ENCODE results near the gene SPEG. TPM values are rescaled to one million over a fixed set of nuclear protein-coding genes. Genes with fewer than 3 reads are reported as not detected.

SPEG gene
- total and polyA plus RNA-seq, 2 donors (not counting 3 experiments of a cell fraction or from before 2014, with no cell fraction given): 0.84 to 3.5 TPM

DNA sequence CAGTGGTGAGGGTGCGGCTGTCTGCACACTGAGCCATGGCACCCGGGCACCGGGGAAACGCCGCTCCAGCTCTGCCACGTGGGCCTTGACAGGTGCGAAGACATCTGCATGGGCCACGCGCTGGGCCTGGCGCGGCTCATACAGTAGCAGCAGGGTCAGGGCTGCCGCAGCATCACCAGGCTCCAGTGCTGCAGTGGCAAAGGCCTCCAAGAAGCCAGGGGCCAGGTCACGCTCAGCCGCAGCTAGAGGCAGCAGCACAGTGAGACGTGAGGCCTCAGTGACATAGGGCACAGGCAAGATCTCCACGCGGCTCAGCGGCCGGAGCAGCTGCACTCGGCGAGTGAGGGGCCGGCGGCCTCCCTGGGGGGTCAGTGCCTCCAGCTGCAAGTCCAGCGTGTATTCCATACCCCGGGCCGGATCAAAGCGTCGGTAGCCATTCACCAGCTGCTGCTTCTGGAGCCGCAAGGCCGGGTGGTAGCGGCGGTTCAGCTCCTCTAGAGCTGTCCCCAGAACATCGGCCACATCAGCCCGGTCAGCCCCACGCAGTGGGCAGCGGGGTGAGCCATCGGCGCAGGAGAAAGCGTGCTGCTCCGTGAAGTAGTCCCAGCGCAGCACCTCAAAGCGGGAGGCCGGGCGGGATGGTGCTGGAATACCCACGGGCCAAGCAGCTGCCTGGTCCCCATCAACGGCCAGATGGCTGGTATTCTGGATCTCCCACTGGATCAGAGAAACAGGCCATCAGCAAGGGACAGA, 105.5 kb downstream of the SPEG start:
- FAIRE-seq (no peak), DNase-seq (ENCODE audit: low read depth, low spot score) (no peak)
- Histone ChIP-seq H3K79me2 (ENCODE audit: control insufficient read depth, insufficient read depth, low read length) (no peaks in the 10 kb centered on the region), H3K9me3 (replicated peaks; ENCODE audit: control insufficient read depth, insufficient read depth, low read length) (no peaks in the 10 kb centered on the region), H3K4me2 (ENCODE audit: insufficient read depth, low read length) (no peak overlapping the region), H3K4me3 (replicated peaks in 1 of 3; ENCODE audit: insufficient read depth in 1 of 3, low read depth in 1 of 3, low read length in 3 of 3) (no peak overlapping the region), H3K36me3 (ENCODE audit: control insufficient read depth in 2 of 2, extremely low read depth in 1 of 2, insufficient read depth in 2 of 2, low read length in 2 of 2) (no peaks in the 10 kb centered on the region), H3K4me1 (ENCODE audit: control insufficient read depth, extremely low read depth, insufficient read depth, low read length) (peaks cover 7% of the 10 kb centered on the region), H3K27ac (ENCODE audit: insufficient read depth, low read depth, low read length) (no peak overlapping the region), H3K27me3 (ENCODE audit: control insufficient read depth in 2 of 2, insufficient read depth in 2 of 2, low read length in 2 of 2) (peaks cover 20 to 22% of the 10 kb centered on the region in 2 experiments), H2AFZ (ENCODE audit: low read depth, low read length) (no peak overlapping the region), H4K20me1 (replicated peaks; ENCODE audit: control insufficient read depth, extremely low read depth, insufficient read depth, low read length) (no peaks in the 10 kb centered on the region), H3K9ac (replicated peaks; ENCODE audit: extremely low read depth, insufficient read depth, low read length) (no peak overlapping the region), H3K9me1 (replicated peaks; ENCODE audit: control insufficient read depth, extremely low read depth, insufficient read depth, low read length) (no peaks in the 10 kb centered on the region)
- TF ChIP-seq EZH2 (IDR thresholded peaks at IDR 0.05; ENCODE audit: borderline replicate concordance, low read depth, low read length, severe bottlenecking): no peak
- intact Hi-C loops (cut with micrococcal nuclease): no loop called here
- no TSS peak for BruUV-seq (replicated peaks)
- CTCF ChIA-PET: interaction anchor here (1.0 to 4.9 kb wide), 20 partner anchors 9 to 149 kb away, joined by 3 to 47 read pairs (median 5); partner anchors contain the start of gene STK11IP
- dilution Hi-C loops (cut with MboI; ENCODE audit: extremely low pct_ligation_motif_present, low sequenced_read_pairs): no loop called here
- POLR2A ChIA-PET: no interaction called here

DNA sequence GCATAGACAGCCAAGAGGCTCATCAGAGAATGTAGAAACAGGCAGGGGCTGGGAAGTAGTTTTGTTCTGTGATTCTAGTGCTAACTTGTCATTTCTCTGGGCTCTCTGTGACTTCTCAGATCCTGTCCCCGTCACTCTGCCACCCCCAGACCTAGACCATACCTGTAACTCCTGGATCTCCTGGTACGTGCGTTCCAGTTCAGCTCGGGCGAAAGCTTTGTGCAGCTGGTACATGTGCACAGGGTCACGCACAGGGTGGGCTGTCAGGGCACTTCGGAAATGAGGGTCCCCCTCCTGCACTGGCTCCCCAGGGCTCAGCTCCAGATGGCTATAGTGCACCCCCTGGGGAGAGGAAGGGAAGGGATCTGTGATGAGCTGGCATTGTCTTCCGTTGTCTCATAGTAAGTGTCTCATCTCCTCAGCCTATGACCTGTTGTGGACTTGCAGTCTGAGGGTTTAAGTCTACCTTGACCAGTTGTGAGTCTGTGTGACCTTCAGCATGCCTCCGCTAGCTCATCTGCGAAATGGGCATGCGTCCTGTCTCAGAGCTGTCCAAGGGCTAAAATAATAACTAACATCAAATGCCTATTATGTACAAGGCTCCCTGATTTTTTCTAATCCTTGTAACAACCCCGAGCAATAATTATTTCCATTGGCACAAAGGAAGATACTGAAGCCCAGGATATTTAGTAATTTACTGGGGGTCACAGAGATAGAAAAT, 106.3 kb downstream of the SPEG start:
- Histone ChIP-seq H3K4me3 (replicated peaks in 1 of 3; ENCODE audit: insufficient read depth in 1 of 3, low read depth in 1 of 3, low read length in 3 of 3) (no peak overlapping the region), H2AFZ (ENCODE audit: low read depth, low read length) (no peak overlapping the region), H3K9ac (replicated peaks; ENCODE audit: extremely low read depth, insufficient read depth, low read length) (no peak overlapping the region), H3K4me1 (ENCODE audit: control insufficient read depth, extremely low read depth, insufficient read depth, low read length) (peaks cover 7% of the 10 kb centered on the region), H3K36me3 (ENCODE audit: control insufficient read depth in 2 of 2, extremely low read depth in 1 of 2, insufficient read depth in 2 of 2, low read length in 2 of 2) (no peaks in the 10 kb centered on the region), H3K4me2 (ENCODE audit: insufficient read depth, low read length) (no peak overlapping the region), H3K79me2 (ENCODE audit: control insufficient read depth, insufficient read depth, low read length) (no peaks in the 10 kb centered on the region), H3K27me3 (ENCODE audit: control insufficient read depth in 2 of 2, insufficient read depth in 2 of 2, low read length in 2 of 2) (peaks cover 25% of the 10 kb centered on the region in 2 experiments), H3K9me1 (replicated peaks; ENCODE audit: control insufficient read depth, extremely low read depth, insufficient read depth, low read length) (no peaks in the 10 kb centered on the region), H3K27ac (ENCODE audit: insufficient read depth, low read depth, low read length) (no peak overlapping the region), H3K9me3 (replicated peaks; ENCODE audit: control insufficient read depth, insufficient read depth, low read length) (no peaks in the 10 kb centered on the region), H4K20me1 (replicated peaks; ENCODE audit: control insufficient read depth, extremely low read depth, insufficient read depth, low read length) (no peaks in the 10 kb centered on the region)
- ChIA-PET CTCF (interaction anchor here (0.6 to 4.9 kb wide), 25 partner anchors 8 to 148 kb away, joined by 3 to 47 read pairs (median 4); partner anchors contain the start of gene STK11IP), POLR2A (no interaction called here)
- dilution Hi-C loops (cut with MboI; ENCODE audit: extremely low pct_ligation_motif_present, low sequenced_read_pairs) (no loop called here), intact Hi-C loops (cut with micrococcal nuclease) (loop anchor here (1.0 kb wide), 2 partner anchors 101 to 148 kb away; no protein-coding TSS in a partner anchor)
- TF ChIP-seq POLR2A (IDR thresholded peaks at IDR 0.05; ENCODE audit: low read depth, low read length): no peak
- no peak for TF ChIP-seq GATA2 (IDR thresholded peaks at IDR 0.05; ENCODE audit: insufficient read depth, insufficient read length, low read depth, low read length)
- no peak for TF ChIP-seq MYC (IDR thresholded peaks at IDR 0.05; ENCODE audit: low read depth, low read length)
- TF ChIP-seq, protein P1, sequence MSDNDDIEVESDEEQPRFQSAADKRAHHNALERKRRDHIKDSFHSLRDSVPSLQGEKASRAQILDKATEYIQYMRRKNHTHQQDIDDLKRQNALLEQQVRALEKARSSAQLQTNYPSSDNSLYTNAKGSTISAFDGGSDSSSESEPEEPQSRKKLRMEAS (IDR thresholded peaks at IDR 0.05; ENCODE audit: insufficient read depth, insufficient read length): no peak
- TF ChIP-seq POLR2AphosphoS5 (IDR thresholded peaks at IDR 0.05; ENCODE audit: insufficient read depth, low read depth, low read length): no peak
- TF ChIP-seq, protein P2, sequence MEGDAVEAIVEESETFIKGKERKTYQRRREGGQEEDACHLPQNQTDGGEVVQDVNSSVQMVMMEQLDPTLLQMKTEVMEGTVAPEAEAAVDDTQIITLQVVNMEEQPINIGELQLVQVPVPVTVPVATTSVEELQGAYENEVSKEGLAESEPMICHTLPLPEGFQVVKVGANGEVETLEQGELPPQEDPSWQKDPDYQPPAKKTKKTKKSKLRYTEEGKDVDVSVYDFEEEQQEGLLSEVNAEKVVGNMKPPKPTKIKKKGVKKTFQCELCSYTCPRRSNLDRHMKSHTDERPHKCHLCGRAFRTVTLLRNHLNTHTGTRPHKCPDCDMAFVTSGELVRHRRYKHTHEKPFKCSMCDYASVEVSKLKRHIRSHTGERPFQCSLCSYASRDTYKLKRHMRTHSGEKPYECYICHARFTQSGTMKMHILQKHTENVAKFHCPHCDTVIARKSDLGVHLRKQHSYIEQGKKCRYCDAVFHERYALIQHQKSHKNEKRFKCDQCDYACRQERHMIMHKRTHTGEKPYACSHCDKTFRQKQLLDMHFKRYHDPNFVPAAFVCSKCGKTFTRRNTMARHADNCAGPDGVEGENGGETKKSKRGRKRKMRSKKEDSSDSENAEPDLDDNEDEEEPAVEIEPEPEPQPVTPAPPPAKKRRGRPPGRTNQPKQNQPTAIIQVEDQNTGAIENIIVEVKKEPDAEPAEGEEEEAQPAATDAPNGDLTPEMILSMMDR (IDR thresholded peaks at IDR 0.05; ENCODE audit: extremely low read depth in 1 of 2, insufficient read depth in 1 of 2, low read depth in 1 of 2, low read length in 2 of 2): no peak
- TF ChIP-seq FOS (IDR thresholded peaks at IDR 0.05; ENCODE audit: borderline replicate concordance, insufficient read depth, low read length): no peak
- DNase-seq (ENCODE audit: low read depth, low spot score) (no peak), FAIRE-seq (no peak)
- no TSS peak for BruUV-seq (replicated peaks)
